HG02588 (cell line): ENCODE results near the gene ICE1.
A peak's percentile ranks its signal among the peaks of the same experiment; 100 is the strongest.
"Not testable (repeated sequence)": the region's sequence is repeated elsewhere in the genome, so short reads cannot be mapped to it uniquely, and the experiment has no call there.

Experiments used
- ATAC-seq: cut with Tn5 transposase; IDR thresholded peaks from one replicate; pipeline ENCODE4 v1.9.1; 2021; ENCODE audit warnings: mild to moderate bottlenecking, moderate library complexity; ENCODE audit not compliant: unreplicated experiment

The ICE1 gene

DNA sequence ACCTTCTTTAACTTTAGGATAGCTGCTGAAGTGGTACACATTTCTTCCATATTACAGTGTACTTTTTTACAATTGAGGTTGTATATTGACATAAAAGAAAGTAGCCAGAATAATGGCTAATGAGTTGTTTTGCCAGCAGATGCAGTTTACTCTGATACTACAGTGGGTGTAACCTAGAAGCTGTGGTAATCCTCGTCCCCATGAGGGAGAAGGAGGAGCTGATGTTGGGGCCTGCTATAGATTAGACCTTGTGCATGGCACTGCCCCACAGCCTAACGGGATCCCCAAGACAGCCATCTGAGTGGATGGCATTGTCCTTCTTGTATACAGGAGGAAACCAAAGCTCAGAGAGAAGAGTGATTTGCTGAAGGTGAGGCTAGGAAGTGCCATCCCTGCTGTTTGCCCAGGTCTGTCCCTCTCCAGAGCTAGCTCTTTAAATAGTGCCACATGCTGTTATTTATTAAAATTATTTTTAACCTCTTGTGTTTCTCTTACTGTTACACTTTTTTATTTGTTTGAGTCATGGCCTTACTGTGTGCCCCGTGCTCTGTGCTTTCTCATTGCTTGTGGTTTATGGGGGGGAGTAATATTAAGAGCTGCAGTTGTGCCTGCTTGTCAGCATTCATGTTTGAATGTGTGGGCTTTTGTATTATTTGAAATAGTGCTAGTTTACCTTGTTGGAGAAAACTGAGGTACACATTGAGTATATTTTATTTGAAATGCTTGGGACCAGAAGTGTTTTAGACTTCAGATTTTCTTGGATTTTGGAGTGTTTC, 65.3 kb downstream of the ICE1 start:
- no peak for ATAC-seq

DNA sequence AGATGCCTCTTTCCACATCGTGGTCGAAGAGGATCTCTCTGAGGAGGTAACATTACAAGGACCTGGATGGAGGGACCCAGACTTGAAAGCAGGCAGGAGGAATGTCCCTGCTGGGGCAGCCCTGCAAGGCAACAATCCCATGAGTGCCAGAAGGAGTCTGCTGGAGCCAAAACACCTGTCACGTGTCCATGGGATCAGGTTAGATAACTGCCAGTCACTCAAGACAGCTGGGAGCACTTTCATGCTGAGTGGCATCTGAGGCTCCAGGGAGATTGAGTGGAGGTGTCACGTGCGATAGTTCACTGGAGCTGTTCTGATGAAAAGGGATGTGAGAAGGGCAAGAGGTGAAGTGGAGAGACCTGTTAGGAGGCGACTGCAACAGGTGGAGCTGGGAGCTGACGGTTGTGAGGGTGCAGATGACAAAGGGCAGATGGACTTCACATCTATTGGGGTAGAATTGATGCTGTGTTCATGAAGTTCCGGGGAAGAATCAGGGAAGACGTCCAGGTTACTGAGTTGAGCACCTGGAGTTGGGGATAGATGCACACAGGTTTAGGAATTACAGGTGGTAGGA, 68.4 kb downstream of the ICE1 start:
- no peak for ATAC-seq

DNA sequence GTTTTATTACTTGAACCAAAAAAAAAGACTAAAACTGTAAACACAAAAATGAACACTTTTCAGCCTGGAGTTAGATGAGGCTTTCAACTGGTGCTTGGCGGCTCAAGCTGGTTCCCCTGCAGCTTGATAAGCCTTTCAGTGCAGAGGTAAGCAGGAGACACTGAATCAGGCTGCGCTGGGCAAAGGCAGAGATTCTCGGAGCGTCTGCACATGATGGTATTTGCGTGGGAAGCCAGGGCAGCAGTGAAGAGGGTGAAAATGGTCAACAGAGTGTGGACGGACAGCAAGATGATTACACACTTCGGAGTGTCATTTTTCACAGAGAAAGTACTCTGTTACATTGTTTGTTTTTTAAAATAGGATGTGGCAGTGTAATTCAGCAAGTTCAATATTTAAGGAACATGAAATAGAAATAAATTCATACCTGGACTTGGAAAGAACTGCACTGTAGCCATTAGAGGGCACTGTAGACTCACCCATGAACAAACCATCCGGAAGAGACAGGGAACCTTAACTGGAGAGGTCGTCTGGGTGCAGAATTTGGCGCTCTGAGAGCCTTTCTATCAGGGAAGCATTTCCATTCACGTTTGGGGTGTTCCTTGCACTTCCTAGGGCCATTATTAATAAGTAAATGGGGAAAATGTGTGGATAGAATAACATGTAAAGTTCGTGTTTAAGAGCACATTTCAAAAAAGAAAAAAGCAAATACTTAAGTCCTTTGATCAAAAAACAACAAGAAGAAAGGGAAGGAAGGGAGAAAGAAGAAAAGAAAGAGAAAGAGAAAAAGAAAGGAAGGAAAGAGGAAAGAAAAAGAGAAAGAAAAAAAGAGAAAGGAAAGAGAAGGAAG, 69.8 kb downstream of the ICE1 start:
- ATAC-seq, result no peak

DNA sequence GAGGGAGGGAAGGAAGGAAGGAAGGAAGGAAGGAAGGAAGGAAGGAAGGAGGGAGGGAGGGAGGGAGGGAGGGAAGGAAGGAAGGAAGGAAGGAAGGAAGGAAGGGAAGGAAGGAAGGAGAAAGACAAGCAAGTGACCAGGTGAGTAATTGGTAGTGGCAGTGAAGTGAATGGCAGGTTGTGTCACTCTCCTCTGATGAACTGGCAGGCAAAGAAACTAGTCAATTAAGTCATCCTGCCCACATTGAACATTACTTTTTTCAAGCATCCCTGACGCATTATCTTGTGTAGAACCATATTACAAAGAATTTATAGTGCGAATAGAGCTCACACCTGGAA, 70.4 kb downstream of the ICE1 start:
- ATAC-seq, result not testable (repeated sequence)

DNA sequence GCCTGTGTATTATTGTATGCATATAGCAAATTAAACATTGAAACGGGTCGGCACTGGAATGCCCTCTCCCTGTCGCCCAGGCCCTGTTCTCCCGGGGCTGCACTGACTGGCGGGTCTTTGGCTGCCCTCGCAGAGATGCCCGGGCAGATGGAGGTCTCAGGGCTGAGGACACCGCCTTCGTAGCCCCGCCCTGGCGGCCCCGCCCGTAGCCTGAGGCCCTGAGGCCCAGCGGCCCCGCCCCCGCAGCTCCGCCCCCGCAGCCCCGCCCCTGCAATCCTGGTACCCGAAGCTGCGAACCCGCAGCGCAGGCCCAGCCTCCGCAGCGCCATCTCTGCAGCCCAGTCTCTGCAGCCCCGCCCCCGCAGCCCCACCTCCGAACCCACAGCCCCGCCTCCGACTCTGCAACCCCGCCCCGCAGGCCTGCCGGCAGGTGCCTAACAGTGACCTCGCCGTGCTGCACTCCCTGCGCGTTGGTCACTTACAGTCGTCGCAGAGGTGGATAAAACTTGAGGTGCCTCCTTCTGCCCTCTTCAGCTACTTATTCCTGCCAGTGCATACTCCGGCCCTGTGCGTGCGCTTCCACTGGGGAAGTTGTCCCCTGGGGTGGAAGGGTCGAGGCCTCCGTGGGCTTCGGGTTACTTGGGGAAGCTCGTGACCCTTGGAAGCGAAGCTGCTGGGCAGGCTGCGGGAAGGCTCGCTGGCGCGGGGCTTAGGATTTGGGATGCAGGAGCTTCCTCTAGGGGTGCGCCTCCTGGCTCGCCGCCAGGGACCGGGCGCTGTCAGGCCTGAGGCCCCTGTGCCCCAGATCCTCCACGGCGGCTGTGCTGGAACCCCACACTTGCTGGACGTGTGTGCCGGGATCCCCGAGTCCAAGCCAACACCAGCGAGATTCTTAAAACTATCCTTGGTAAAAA, 72.3 kb downstream of the ICE1 start:
- ATAC-seq, result peak; percentile 61

DNA sequence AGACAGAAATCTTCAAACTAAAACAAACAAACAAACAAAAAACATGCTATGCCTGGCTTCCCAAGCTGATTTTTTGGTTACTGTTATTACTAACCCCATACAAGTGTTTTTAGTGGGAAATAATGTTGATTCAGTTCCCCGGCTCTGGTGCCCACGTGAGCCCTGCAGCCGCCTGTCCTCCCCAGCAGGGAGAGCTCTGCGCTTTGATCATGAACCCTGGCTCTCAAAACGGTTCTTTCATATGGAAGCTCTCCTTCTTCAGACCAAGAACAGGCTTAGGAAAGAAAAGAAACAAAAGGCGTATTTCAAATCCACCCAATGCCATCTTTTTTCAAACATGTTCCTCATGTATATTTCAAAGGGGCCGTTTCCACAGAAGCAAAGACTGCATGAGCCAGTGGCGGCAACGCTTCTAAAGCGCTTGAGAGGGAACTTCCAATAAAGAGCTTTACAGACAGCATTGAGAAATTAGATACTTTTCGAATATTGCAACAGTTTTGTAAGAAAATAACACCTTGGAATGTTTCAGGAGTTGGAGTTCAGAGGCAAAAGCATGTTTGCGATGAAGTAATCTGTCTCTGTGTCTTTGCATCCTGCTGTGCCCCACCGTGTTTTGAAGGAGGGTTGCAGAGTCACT, 74.8 kb downstream of the ICE1 start:
- no peak for ATAC-seq

DNA sequence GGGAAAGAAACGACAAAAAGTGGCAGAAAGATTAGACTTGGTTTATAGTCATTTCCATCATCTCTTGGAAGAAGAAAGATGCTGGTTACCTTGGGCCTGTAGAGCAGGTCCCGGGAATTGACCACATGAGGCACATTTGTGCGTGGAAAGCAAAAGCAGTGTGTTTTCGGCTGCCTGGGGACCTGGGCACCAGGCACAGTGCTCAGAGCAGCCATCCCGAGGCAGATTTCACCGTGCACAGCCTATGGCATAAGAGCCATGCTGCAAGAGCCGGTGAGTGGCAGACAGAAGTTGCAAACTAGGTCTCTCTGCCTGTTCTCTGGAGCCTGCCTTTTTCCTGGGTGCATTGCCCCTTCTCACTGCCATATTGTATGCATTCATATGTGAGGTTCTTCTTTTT, 77.0 kb downstream of the ICE1 start:
- no peak for ATAC-seq

DNA sequence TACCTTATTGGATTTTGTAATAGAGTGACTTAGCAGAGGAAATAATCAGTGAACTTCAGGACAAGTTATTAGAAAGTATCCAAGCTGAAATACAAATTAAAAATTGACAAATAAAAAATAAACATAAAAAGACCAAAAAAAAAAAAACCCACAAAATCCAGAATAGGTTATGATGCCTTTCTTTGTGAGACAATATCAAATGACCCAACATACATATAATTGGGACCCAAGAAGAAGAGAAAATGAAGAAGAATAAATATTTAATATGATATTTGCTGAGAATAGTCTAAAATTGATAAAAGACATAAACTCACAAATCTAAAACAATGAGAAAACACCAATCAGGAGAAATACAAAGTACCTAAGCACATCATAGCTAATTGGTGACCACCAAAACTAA, 81.8 kb downstream of the ICE1 start:
- ATAC-seq, result no peak

DNA sequence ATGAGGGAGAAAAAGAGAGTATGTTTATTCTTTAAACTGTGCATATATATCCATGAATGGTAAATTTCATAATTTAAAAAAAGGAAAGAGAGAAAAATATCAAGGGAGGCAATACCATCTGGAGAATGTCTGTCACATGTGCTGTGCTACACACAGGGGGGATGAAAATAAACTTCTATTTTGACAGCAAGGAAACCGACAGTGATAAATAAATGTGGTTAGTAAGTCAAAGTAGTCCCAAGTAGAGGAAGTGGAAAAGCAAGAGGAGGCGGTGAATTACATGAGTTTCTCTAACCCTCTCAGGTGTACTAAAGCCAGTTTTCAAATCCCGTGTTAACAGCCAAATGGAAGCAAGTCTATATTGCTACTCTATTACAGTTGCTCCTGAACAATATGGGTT, 83.3 kb downstream of the ICE1 start:
- no peak for ATAC-seq

DNA sequence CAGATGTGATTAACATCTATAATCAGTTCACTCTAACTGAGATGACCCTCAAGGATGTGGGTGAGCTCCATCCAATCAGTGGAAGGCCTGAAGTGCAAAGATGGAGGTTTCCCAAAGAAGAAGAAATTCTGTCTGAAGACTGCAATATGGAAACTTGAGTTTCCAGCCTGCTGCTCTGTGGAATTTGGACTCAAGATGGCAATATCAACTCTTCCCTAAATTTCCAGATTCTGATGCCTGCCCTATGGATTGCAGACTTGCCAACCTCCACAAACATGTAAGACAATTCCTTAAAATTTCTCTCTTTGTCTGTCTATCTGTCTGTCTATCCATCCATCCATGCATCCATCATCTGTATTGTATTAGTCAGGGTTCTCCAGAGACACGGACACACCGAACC, 85.9 kb downstream of the ICE1 start:
- no peak for ATAC-seq

DNA sequence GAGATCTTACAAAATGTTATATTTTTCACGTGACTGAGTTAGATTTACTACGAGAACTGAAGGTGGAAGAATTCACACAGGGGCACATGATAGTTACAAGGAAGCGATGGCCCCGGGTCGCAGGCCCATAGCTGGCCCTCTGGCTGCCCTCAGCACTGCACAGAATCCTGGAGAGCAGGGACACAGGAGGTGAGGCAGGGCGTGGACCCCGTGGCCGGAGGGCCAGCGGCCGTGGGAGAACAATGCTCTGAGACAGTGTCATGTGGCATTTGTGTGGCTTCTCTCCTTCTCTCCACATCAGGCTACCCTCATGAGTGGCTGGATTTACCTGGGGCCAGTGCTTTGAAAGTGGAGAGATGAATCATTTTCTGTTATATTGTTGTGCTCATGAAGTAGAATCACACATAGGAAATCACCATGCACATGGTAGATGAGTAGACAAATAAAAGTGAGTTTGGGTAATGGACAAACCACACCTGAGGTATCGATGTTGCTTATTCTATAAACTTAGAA, 89.5 kb downstream of the ICE1 start:
- no peak for ATAC-seq

DNA sequence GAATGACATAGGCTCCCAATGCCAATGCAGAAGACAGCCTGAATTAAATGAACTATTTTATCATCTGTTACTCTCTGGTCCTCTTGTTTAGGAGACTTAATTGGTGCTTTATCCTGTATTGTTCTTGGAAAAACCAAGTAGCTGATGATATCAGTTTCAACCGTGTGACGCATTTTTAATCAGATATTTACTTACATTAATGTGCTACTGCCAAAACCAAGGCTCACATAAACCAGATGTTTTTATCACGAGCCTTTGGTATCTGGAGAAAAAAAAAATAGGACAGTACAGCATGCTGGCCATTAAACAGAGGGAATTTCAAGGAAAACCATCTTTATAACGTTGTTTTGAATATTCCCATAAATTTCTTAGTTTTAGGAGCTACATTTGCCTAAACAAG, 90.1 kb downstream of the ICE1 start:
- ATAC-seq, result no peak

DNA sequence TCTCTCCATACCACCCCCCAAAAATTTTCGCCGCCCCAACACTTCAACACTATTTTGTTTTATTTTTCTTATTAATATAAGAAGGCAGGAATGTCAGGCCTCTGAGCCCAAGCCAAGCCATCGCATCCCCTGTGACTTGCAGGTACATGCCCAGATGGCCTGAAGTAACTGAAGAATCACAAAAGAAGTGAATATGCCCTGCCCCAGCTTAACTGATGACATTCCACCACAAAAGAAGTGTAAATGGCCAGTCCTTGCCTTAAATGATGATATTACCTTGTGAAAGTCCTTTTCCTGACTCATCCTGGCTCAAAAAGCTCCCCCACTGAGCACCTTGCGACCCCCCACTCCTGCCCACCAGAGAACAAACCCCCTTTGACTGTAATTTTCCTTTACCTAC, 98.1 kb downstream of the ICE1 start:
- not testable (repeated sequence) for ATAC-seq

DNA sequence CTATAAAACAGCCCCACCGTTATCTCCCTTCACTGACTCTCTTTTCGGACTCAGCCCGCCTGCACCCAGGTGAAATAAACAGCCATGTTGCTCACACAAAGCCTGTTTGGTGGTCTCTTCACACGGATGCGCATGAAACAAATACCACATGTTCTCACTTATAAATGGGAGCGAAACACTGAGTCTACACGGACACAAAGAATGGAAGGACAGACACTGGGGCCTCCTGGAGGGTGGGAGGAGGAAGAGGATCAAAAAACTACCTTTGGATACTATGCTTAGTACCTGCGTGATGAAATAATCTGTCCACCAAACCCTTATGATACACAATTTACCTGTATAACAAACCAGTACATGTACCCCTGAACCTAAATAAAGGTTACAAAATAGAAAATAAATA, 98.6 kb downstream of the ICE1 start:
- no peak for ATAC-seq

DNA sequence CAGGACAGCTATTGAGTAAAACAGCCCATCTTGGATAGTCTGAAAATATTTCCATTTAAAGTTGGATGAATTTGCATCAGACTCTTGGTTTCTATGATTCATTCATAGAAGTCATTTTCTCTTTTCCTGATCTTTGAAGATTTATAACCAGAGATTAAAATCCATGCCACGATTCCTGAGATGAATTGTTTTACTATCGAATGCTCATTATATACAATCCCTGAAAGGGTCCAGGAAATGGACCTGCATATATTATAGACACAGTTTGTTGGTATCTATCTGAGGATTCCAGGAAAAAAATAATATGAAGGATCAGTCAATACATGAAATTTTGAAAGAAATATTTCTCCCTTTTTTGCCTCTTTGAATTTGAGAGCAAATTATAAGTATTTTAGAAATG, 99.0 kb downstream of the ICE1 start:
- ATAC-seq, result no peak

DNA sequence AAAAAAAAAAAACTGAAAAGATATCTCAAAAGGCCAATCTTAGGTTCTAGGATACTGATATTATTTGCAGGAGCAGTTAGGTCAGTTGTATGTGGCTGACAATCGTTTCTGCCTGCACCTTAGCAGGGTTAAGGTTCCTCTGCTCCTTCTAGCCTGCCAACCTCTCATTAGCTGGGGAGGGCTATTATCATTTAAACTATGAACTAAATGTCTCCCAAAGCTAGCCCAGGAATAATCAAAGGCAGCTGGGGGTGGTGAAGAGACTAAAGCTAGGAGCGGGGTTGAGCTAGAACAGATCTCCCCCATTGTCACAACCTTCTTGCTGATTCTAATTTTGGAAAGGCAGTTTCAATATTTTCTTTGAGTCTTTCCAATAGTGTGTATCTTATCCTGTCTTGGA, 99.9 kb downstream of the ICE1 start:
- ATAC-seq, result no peak

DNA sequence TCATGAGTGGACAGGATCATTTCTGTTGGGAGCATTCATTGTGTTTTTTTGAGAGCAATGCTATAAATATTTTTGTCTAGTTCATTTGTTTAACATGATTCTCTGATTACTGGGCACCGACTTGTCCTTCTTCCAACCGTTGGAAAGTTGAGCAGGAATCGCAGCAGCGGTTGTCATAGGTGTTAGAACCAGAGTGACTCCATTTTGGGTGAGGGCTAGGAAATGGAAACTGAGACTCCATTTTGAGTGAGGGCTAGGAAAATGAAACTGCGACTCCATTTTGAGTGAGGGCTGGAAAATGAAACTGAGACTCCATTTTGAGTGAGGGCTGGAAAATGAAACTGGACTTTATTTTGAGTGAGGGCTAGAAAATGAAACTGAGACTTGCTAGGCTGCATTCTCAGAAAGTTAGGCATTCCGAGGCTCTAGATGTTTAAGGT, 100.6 kb downstream of the ICE1 start:
- peak; percentile 93 for ATAC-seq

DNA sequence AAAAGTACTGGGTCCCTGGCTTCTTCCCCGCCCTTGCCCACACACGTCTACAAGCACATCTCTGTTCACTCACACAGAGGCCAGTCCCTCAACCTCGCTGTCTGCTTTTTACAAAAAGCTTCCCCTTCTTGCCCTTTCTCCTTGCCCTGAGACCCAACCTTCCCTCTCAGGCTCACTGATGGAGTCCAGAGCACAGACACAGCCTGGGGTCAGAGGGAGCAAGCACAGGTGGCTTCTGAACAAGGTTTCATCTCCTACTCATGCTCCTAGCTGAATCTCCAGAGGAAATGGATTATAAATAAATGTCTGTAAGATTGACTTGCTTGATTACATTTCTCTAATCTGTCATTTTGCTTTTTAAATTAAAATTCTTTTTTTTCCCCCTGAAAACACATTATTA, 101.8 kb downstream of the ICE1 start:
- no peak for ATAC-seq

DNA sequence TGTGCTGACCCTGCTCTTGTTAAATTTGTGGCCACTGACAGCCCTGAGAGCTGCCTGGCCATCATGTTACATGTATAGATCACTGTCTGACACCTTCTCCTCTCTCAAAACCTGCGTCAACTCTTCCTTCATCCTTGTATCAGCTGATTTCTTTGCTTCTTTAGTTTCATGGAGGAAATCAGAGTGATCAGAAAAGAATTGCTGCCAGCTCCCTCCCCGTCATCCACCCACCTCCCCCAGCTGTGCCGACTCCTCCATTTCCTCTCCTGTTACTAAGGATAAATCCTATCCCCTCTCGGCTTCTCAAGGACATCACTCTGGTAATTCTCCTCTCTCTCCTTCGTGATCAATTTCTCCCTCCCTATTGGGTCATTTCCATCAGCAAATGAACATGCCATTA, 108.9 kb downstream of the ICE1 start:
- ATAC-seq, result no peak

DNA sequence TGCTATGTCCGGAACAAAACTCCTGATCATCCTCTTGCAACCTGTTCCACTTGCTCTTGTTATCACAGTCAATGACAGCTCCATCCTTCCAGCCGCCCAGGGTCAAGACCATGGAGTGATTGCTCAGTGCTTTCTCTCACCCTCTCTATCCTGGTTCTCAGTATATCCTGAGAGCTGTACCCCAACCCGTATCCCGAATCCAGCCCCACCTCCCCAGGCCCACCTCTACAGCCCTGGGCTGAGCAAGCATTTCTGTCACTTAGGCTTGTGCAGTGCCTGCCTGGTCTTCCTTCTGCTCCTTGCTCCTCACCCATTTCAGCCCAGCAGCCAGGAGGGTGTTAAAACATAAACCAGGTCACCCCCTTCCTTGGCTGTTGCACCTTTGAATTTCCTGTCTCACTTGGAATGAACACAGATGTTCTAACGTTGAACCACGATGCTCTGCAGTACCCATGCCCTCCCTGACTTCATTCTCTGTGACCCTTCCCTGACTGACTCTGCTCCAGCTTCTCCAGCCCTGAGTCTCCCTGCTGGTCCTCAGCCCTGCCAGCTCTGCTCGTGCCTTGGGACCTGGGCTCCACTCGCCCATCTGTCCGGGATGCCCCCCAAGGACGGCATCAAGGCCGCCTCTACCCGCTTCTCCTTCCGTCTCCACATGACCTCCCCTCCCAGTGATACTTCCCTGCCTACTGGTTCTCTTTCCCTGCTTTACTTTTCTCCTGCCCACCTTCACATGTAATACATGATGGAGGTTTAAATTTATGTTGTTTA, 110.0 kb downstream of the ICE1 start:
- ATAC-seq, result no peak
